ENCODE measurements around the gene SDCCAG8.
A peak's percentile ranks its signal among the peaks of the same experiment; 100 is the strongest.
"Not testable (repeated sequence)": the region's sequence is repeated elsewhere in the genome, so short reads cannot be mapped to it uniquely, and the experiment has no call there.

SDCCAG8 gene

GRCh38 chr1:243336163-243336562 is 80.3 kb downstream of the SDCCAG8 start:
- DNase-seq = no peak

DNA sequence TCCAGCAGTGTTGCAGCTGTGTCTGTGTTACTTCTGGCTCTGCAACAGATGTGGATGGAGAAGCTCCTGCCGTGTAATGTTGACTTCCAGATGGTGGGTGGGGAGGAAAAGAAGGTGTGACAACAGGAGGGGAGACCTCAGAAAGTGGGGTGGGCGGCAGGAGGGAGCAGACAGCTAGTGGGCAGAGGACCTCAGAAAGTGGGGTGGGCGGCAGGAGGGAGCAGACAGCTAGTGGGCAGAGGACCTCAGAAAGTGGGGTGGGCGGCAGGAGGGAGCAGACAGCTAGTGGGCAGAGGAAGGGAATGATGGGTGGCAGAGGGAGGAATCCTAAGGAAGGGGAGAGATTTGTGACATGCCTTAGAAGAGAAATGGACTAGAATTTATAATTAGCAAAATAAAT is 83.0 kb downstream of the SDCCAG8 start:
- not testable (repeated sequence) for DNase-seq

DNA sequence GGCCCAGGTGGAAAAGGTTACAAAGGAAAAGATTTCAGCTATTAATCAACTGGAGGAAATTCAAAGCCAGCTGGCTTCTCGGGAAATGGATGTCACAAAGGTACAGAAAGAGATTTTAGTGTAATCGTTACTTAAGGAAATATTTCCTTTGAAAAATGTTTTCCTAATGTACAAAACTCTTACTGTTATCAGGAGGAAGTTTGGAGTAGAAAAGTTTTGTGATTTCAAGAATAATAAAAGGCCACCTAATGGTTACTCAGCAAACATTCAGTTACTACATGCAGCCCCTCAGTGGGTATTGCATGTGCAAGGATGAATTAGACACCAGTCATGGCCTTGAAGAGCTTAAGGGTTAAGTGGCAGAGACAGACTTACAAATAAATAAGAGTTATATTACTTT is 85.2 kb downstream of the SDCCAG8 start:
- DNase-seq = no peak

DNA sequence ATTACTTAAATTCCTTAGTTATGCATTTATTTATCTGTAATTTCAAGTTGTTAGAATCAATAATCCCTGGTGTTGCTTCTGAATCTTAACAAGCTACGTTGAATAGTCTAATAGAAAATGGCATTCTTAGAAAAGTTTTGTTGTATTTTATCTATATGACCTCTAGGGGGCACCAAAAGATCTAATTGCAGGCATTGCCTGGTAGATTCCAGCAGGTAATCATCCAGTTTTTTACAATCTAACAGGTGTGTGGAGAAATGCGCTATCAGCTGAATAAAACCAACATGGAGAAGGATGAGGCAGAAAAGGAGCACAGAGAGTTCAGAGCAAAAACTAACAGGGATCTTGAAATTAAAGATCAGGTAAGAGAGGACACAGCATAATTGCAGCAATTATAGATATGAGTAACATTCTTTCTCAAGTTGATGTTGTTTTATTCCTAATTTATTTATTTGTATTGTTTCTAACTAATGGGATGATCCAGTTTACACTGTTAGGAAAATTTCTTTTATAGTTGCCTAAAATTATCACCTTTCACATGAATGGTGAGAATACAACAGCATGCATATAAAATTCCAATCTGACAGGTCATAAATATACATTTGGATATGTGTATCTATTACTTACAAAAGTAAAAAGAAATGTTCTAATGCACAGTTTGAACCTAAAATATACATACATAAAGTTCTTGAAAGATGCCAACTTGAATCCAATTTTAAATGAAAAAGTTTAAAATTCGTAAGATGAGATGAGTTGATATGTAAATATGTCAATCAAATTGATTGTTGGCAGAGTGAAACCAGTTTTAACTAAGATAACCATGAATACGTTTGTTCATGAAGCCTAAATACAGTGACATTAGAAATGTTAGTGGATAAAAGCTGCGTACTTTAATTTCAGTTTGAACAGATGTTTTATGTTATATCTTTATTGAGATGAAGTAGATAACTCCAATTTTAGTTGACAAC is 88.4 kb downstream of the SDCCAG8 start:
- peak in 2 of 5 experiments; percentile 15 to 56 for DNase-seq

GRCh38 chr1:243345205-243345604 is 89.4 kb downstream of the SDCCAG8 start:
- DNase-seq = peak in 1 of 5 experiments; percentile 42

DNA sequence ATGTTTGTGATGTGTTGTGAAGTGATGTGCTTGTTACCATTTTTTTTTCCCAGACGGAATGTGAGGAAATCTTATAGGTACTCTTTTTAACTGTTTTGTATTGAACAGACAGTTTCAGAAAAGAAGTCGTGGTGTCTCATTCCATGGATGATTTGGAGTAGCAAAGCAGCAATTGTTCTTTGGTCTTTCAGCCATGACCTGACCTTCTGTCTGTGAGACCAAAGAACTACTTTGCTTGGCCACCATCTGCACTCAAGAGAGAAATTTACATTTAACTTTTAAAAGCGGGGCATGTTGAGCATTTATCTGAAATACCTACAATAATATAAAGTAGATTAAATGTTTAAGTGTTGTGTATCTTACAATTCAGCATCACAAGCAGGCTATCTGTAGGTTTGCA is 90.2 kb downstream of the SDCCAG8 start:
- DNase-seq = no peak

GRCh38 chr1:243346468-243346867 is 90.6 kb downstream of the SDCCAG8 start:
- no peak for DNase-seq

GRCh38 chr1:243348331-243348730 is 92.5 kb downstream of the SDCCAG8 start:
- no peak for DNase-seq

- DNase-seq = peak in 1 of 5 experiments; percentile 10
Measured at GRCh38 chr1:243349128-243349527, 93.3 kb downstream of the SDCCAG8 start.

DNA sequence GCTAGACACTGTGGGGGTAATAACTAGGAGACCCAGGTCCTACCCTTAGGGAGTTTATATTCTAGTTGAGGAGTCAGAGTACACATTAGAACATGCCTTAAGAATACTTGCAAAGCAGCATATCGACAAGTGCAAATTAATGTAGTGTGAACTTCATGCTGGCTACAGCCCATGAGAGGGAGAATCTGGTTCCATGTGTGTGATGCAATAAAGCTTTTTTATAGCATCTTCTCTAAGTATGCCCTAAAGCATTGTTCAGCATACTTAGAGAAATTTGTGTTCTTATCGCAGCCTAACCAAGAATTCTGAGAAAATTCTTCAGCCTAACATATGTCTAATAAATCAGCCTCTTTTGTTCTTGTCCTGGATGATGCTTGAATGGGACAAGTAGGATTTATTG is 95.5 kb downstream of the SDCCAG8 start:
- no peak for DNase-seq

DNA sequence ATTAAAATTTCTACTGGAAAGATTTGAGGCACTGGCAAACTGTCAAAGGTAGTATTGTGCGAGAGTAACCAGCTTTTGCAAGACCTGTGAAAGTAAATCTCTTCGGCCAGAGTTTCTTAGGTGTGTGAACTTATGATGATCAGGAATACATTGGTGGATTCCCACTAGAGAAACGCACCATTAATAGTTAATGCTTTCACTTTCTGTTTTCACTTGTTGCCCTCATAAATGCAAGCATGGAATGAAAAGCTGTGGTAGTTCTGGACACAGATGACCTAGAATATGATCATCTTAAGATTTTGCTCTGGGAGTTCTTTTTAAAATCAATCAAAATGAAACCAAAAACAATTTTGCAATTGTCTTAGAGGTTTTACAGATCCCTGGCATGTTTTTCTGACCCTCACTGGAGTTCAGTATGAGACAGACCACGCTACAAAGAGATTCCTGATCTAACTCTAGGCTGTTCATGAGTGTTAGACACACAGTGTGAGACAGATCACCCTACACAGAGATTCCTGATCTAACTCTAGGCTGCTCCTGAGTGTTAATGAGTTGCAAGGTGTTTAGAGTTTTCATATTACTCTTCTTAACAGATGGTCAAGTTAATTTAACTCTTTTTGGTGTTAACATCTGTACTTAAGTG is 98.8 kb downstream of the SDCCAG8 start:
- peak in 1 of 5 experiments; percentile 34 for DNase-seq

DNA sequence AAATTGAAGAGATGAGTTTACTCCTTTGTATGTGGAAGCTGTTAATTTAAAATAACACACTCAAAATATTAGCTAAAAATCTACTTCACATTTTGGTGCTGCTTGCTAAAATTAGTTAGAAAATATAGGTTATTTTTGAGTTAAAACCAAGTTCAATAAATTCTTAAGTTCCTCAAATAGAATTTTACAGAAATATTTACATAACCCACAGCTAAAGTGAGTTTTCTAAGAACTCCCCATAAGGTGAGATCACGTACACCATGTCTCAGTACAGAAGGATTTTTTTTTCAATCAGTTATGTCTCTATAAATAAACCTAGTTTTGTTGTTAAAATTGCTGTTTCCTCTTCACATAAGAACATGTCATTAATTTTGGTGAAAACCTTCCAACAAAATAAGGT is 108.0 kb downstream of the SDCCAG8 start:
- DNase-seq = no peak

- no peak for DNase-seq
Measured at GRCh38 chr1:243364330-243364729, 108.5 kb downstream of the SDCCAG8 start.

DNA sequence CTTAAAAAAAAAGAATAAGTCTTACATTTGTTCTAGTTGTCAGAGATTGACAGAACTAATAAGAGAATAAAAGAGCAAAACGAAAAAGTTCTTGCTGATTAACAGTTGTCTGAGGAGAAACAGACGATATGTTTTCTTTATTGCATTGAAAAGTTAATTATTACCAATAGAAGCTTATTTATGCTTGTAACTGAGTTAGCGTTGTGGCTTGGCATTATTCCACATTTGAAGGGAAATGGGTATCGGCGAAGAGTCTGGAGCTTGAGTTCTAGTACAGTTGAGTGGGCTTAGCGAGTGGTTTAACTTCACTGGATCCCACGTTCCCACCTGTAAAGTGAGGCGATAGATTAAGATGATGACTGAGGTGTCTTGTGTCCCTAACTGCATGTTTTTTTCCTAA is 109.0 kb downstream of the SDCCAG8 start:
- DNase-seq = no peak

DNA sequence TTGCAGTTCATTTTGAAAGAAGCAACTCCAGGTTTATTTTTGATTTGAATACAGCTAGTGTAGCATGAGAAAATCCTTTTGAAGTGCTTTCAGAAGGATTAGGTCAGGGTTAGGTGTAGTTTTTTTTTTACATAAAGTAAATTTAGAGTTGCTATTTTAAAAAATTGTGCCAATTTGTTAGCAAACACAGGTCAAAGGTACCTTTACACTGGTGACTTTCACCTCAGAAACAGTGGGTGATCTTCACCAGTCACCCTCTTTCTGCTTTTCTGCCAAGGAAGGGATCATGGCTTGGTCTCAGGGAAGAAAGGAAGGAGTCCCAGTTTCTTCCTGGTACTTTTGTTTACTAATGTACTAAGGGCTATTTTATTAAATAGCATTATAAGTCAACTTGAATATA is 111.5 kb downstream of the SDCCAG8 start:
- DNase-seq = no peak

GRCh38 chr1:243374412-243374811 is 118.6 kb downstream of the SDCCAG8 start:
- DNase-seq = no peak

DNA sequence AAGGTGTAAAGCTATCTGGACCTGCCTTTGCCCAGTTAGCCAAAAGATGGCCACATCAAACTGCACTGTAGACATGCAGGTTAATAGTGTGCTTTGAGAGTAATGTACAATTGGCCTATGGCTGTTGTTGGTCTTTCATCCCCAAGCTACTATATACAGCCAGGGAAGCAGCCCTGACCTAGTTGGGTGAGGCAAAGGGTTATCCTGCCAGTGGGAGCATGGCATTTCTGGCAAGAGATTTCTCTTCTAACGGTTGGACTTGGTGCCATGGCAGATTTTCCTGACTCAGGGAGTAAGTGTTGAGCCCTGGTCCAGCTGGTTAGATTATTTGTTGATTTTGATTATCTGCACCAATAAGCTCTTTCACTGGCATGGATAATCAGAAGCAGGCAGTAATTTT is 119.8 kb downstream of the SDCCAG8 start:
- no peak for DNase-seq

GRCh38 chr1:243378669-243379068 is 122.8 kb downstream of the SDCCAG8 start:
- no peak for DNase-seq

DNA sequence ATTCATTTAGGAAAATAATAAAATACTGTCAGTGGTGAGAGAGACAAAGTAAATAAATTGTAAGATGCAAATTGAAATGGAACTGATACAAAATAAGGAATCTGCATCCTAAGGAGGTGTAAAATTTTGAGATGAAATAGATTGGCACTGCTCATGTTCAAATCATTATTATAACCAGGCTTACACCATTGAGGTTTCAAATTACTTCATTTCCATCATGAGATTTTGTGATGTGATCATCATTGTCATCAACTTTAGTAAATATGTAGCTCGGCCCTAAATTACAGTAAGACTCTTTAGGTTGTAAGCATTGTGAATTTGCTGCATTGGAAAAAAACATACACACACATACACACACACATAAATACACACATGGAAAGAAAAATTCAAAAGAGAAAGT is 123.4 kb downstream of the SDCCAG8 start:
- DNase-seq = no peak

DNA sequence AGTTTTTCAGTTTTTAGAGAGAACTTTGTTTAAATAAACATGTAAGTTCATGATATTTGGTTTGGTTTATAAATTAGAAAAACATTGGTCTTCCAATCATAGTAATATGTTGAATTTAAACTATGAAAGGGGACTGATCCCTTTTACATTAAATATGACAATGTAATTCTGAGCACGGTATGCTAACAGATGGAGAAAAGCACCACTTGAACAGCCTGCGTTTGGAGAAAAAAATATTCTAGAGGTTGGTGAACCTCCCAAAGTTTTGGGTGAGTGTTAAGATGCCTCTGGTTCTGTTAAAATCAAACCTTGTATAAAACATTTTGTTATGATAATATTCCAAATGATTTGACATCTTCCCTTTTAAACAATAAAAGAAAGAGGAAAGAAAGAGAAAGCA is 123.9 kb downstream of the SDCCAG8 start:
- DNase-seq = no peak

DNA sequence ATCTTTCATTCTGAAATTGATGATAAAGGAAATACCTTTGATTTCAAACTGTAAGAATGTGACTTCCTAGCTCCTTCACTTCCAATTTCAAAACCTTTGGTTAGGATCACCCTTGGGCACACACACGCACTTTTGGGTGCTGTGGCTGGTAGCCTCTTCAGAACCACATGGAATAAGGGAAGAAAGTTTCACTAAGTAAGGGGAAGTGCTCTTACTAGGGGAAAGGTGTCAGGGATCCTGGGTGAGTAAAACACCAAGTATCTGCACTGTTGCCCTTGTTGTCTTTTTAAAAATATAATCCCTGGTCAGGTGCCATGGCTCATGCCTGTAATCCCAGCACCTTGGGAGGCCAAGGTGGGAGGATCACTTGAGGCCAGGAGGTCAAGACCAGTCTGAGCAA is 132.4 kb downstream of the SDCCAG8 start:
- no peak for DNase-seq

GRCh38 chr1:243390162-243390791 is 134.4 kb downstream of the SDCCAG8 start:
- DNase-seq = peak in 1 of 5 experiments; percentile 41

- DNase-seq = no peak
Measured at GRCh38 chr1:243391355-243391754, 135.5 kb downstream of the SDCCAG8 start.

GRCh38 chr1:243393096-243393495 is 137.3 kb downstream of the SDCCAG8 start:
- DNase-seq = no peak

Data from T-helper 2 cell (primary cell).